Right lobe of liver (tissue), 6 donors: ENCODE results near the gene SLC13A3. TPM values are rescaled to one million over a fixed set of nuclear protein-coding genes. Genes with fewer than 3 reads are reported as not detected.

ENCODE experiments used
- ATAC-seq, 4 donors: fragments of 200-7000 bp; cut with Tn5 transposase; one replicate each; pipeline ENCODE4 v1.9.1; 2020; ENCODE audit warnings: mild to moderate bottlenecking in 4 of 4, moderate library complexity in 4 of 4
- DNase-seq, 3 donors: peaks; one replicate each; pipeline ENCODE4 v3.0.0-alpha.2; 2020
- H3K27ac ChIP-seq, 3 donors: fragments of 200-600 bp; one replicate each; pipeline ENCODE4 v1.8.0; 2022
- H3K27me3 ChIP-seq, 2 donors: fragments of 200-600 bp; one replicate each; pipeline ENCODE4 v1.8.0; 2022
- H3K36me3 ChIP-seq, 4 donors: fragments of 200-600 bp; sonication (generic) in 1 of 4; one replicate each; pipeline versions ENCODE4 v1.5.1 to v1.8.0; 2017 to 2022; ENCODE audit warnings: control low read depth in 1 of 4
- H3K4me1 ChIP-seq, 4 donors: fragments of 200-600 bp; sonication (generic) in 1 of 4; one replicate each; pipeline versions ENCODE4 v1.5.1 to v1.8.0; 2017 to 2022; ENCODE audit warnings: control low read depth in 1 of 4
- H3K4me3 ChIP-seq, 3 donors: fragments of 200-600 bp; one replicate each; pipeline ENCODE4 v1.8.0; 2022
- H3K9me3 ChIP-seq, 4 donors: fragments of 200-600 bp; sonication (generic) in 1 of 4; one replicate each; pipeline versions ENCODE4 v1.5.1 to v1.8.0; 2017 to 2022; ENCODE audit warnings: control low read depth in 1 of 4
- POLR2A ChIP-seq: fragments of 450-650 bp; IDR thresholded peaks from one replicate; pipeline ENCODE4 v1.6.1; 2017; ENCODE audit warnings: antibody characterized with exemption, mild to moderate bottlenecking
- WGBS: methylation state at CpG from one replicate; pipeline ENCODE4 v1.1.6; 2018; ENCODE audit warnings: low coverage, low lambda C conversion rate; ENCODE audit not compliant: insufficient coverage; ENCODE audit errors: missing lambda C conversion rate; 5-methylcytosine and 5-hydroxymethylcytosine counted together
- intact Hi-C, 2 donors: fragments of 100-400 bp; cut with DNase I; formaldehyde crosslinking; loops; one replicate each; pipeline versions ENCODE4 v1.11.2 to v1.14.1; 2022
- total RNA-seq, 6 experiments: library from RNA; depleted of rRNA in 2 of 6; stranded (reverse); fragments of >200 nt in 2 of 6; fragmentation: NEBNext Ultra II Directional in 3 of 6; extraction: Animal tissue kit (Norgen Biotek cat#: 25700) in 3 of 6; gene quantifications; one replicate each; pipeline versions ENCODE4 v1.1.0 to v1.2.4, GENCODE V29; 2016 to 2023
- TF ChIP-seq, protein P1 (sequence below), 4 donors: fragments of 200-600 bp in 3 of 4; fragments of 450-650 bp in 1 of 4; IDR thresholded peaks; one replicate each; pipeline versions ENCODE4 v1.5.1 to v1.8.0; 2016 to 2022; ENCODE audit warnings: antibody characterized with exemption in 4 of 4, mild to moderate bottlenecking in 2 of 4
- donor health status: DM: no; HTN: yes; CAD: no.
- donor health status: DM: no; HTN: no; CAD: no.
- donor health status: DM: no; HTN: no; CAD: no.
- donor health status: DM: no; HTN: yes; CAD: no.
- donor health status: DM: no; HTN: yes; CAD: no.

The SLC13A3 gene
- total RNA-seq, 6 experiments from 2014 or later = 3.7 to 14.6 (median 9.3) TPM

DNA sequence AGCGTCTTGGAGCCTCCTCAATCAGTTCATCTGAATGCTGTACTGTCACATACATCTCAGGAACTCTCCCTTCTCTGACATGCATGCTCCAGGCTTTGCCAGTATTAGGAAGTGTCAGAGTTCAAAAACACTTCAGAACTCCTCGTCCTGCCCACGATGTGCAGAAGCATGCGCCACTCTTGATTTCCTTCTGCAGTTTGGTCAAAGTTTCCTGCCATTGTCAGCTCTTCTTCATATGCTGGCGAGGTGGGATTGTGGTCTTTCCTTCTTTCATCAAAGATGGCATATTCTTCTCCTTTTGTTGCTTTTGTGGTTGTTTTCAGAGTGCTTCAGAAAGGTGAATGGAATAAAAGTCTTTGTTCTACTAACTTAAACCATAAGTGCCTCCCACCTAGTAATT lies 21.0 kb downstream of the SLC13A3 start:
- 57% methylated on average over 5 of the region's 5 CpGs for WGBS
- ATAC-seq = no peak
- TF ChIP-seq POLR2A = no peak
- TF ChIP-seq, protein P1, sequence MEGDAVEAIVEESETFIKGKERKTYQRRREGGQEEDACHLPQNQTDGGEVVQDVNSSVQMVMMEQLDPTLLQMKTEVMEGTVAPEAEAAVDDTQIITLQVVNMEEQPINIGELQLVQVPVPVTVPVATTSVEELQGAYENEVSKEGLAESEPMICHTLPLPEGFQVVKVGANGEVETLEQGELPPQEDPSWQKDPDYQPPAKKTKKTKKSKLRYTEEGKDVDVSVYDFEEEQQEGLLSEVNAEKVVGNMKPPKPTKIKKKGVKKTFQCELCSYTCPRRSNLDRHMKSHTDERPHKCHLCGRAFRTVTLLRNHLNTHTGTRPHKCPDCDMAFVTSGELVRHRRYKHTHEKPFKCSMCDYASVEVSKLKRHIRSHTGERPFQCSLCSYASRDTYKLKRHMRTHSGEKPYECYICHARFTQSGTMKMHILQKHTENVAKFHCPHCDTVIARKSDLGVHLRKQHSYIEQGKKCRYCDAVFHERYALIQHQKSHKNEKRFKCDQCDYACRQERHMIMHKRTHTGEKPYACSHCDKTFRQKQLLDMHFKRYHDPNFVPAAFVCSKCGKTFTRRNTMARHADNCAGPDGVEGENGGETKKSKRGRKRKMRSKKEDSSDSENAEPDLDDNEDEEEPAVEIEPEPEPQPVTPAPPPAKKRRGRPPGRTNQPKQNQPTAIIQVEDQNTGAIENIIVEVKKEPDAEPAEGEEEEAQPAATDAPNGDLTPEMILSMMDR (IDR thresholded peaks at IDR 0.05) = no peak
- no peak for DNase-seq
- H3K27ac ChIP-seq = no peak overlapping the region
- H3K4me1 ChIP-seq = peaks cover 0 to 11% (median 0%) of the 10 kb centered on the region in 4 donors
- intact Hi-C loops = no loop called here
- H3K36me3 ChIP-seq = no peaks in the 10 kb centered on the region
- no peak overlapping the region for H3K4me3 ChIP-seq
- H3K27me3 ChIP-seq = no peaks in the 10 kb centered on the region
- H3K9me3 ChIP-seq = no peaks in the 10 kb centered on the region

DNA sequence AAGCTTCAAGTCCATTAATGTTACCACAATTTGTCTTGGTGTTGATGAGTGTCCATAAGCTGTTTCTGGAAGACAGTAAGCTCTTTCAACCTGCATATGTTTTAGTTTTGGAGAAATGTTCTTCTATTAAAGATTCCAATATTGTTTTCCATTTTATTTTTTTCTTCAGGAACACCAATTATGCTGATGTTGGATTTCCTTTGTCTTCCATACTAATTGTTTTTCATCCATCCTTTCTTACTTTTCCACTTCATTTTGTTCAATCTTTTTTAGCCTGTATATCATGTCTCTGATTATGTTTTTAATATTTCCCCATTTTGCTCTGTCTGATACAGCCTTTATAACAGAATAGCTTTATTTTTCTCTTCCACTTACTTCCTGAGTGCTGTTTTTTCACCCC lies 21.9 kb downstream of the SLC13A3 start:
- H3K4me3 ChIP-seq = no peak overlapping the region
- TF ChIP-seq POLR2A = no peak
- TF ChIP-seq, protein P1 (IDR thresholded peaks at IDR 0.05) = no peak
- intact Hi-C loops = no loop called here
- no peaks in the 10 kb centered on the region for H3K27me3 ChIP-seq
- peaks cover 0 to 11% (median 0%) of the 10 kb centered on the region in 4 donors for H3K4me1 ChIP-seq
- DNase-seq (no peak), ATAC-seq (no peak)
- H3K9me3 ChIP-seq = no peaks in the 10 kb centered on the region
- no peaks in the 10 kb centered on the region for H3K36me3 ChIP-seq
- no peak overlapping the region for H3K27ac ChIP-seq

DNA sequence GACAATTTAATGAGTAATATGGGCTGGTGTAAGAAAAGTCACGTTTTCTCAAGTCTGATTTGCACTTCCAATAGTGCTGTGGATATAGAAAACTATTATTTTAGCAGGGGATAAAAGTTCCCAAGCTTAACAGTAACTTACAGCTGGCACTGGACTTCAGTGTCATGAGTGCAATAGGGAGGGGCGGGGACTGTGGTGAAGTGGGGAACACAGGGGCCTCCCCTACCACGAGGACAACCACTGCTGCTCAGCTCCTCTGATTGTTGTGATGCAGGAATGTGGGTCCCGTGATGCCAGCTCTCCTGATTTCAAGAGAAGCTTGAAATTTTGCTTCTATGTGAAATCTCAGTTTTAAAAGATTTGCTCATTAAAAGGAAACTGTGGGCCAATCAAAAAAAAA lies 24.0 kb downstream of the SLC13A3 start:
- Histone ChIP-seq H3K36me3 (no peaks in the 10 kb centered on the region), H3K4me1 (peaks cover 0 to 11% (median 0%) of the 10 kb centered on the region in 4 donors), H3K4me3 (no peak overlapping the region), H3K9me3 (no peaks in the 10 kb centered on the region), H3K27ac (no peak overlapping the region), H3K27me3 (no peaks in the 10 kb centered on the region)
- intact Hi-C loops = no loop called here
- TF ChIP-seq, protein P1 (IDR thresholded peaks at IDR 0.05) = no peak
- TF ChIP-seq POLR2A = no peak
- DNase-seq = no peak
- ATAC-seq = no peak
- 69% methylated on average over 2 of the region's 4 CpGs for WGBS

DNA sequence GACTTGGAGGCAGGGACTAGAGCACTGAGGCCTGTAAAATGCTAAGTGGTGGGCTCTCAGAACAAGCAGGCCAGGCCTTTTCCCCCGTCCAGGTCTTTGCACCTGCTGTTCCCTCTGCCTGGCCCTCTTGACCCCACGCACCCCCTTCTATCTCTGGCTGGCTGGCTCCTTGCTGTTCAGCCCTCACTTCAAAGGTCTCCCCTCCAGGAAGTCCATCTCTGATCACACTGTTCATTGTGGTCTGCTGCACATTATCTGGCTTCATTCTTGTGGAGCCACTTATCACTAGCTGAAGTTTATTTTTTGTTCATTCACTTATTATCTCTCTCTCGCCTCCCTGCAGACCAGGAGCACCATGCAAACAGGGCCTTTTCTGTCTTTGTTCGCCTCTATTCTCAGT lies 24.5 kb downstream of the SLC13A3 start:
- DNase-seq = no peak
- intact Hi-C loops = no loop called here
- Histone ChIP-seq H3K27me3 (no peaks in the 10 kb centered on the region), H3K36me3 (no peaks in the 10 kb centered on the region), H3K9me3 (no peaks in the 10 kb centered on the region), H3K27ac (no peak overlapping the region), H3K4me3 (no peak overlapping the region), H3K4me1 (peaks cover 0 to 6% (median 0%) of the 10 kb centered on the region in 4 donors)
- WGBS = 71% methylated on average over 4 of the region's 4 CpGs
- TF ChIP-seq POLR2A = no peak
- TF ChIP-seq, protein P1 (IDR thresholded peaks at IDR 0.05) = no peak
- no peak for ATAC-seq

DNA sequence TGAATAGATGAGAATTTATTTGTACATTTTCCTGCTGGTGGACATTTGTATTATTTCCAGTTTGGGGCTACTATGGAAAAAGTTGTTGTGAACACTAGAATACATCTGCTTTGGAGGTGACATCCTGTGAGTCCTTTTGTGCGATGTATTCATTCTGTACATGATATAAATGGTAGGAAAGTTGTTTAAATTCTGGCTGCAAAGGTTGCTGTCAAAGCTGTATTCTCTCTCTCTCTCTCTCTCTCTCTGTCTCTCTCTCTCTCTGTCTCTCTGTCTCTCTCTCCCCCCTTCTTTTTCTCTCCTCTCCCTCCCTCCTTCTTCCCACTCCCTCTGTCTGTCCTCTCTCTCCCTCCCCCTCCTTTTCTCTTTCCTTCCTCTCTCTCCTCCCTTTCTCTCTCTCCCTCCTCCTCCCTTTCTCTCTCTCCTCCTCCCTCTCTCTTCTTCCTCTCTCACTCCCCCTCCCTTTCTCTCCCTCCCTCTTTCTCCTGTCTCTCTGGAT lies 25.3 kb downstream of the SLC13A3 start:
- DNase-seq (no peak), ATAC-seq (no peak)
- Histone ChIP-seq H3K27me3 (no peaks in the 10 kb centered on the region), H3K27ac (no peak overlapping the region), H3K4me3 (no peak overlapping the region), H3K36me3 (no peaks in the 10 kb centered on the region), H3K9me3 (no peaks in the 10 kb centered on the region), H3K4me1 (no peaks in the 10 kb centered on the region)
- intact Hi-C loops = no loop called here
- TF ChIP-seq, protein P1 (IDR thresholded peaks at IDR 0.05) = no peak
- WGBS = 67% methylated on average over 1 of the region's 1 CpG
